Urothelium cell line (cell line): ENCODE measurements around the gene SMPD4.
"Not testable (repeated sequence)": the region's sequence is repeated elsewhere in the genome, so short reads cannot be mapped to it uniquely, and the experiment has no call there.

Source experiments
- DNase-seq: peaks from one replicate; pipeline ENCODE4 v3.0.0; 2011; ENCODE audit warnings: low spot score, mixed read lengths
- FAIRE-seq: peaks from 2 replicates; lab custom pipeline; 2011; peaks lifted over from hg19 to GRCh38; lab: Jason Lieb, UNC

The SMPD4 gene

GRCh38 chr2:130160131-130160530, 21.3 kb downstream of the SMPD4 start:
- DNase-seq (no peak), FAIRE-seq (no peak)

GRCh38 chr2:130159376-130159775, 22.0 kb downstream of the SMPD4 start:
- FAIRE-seq, DNase-seq: not testable (repeated sequence)

- FAIRE-seq = no peak
- DNase-seq = no peak
Observed at GRCh38 chr2:130158631-130159030, 22.8 kb downstream of the SMPD4 start.

- not testable (repeated sequence) for DNase-seq, FAIRE-seq
Observed at GRCh38 chr2:130157825-130158514, 23.4 kb downstream of the SMPD4 start.

- not testable (repeated sequence) for DNase-seq
- FAIRE-seq = peak; percentile 52
Observed at GRCh38 chr2:130157354-130157753, 24.0 kb downstream of the SMPD4 start.

- FAIRE-seq = no peak
- no peak for DNase-seq
Observed at GRCh38 chr2:130156624-130157004, 24.8 kb downstream of the SMPD4 start.

GRCh38 chr2:130155956-130156623, 25.3 kb downstream of the SMPD4 start:
- DNase-seq (peak; percentile 45), FAIRE-seq (peak; percentile 95)

- no peak for DNase-seq
- FAIRE-seq = peak; percentile 44
Observed at GRCh38 chr2:130154773-130155765, 26.3 kb downstream of the SMPD4 start.

GRCh38 chr2:130154423-130154770, 27.0 kb downstream of the SMPD4 start:
- DNase-seq, FAIRE-seq: not testable (repeated sequence)

GRCh38 chr2:130153721-130154422, 27.5 kb downstream of the SMPD4 start:
- DNase-seq = not testable (repeated sequence)
- FAIRE-seq = peak; percentile 88

GRCh38 chr2:130152816-130153595, 28.4 kb downstream of the SMPD4 start:
- FAIRE-seq (no peak), DNase-seq (no peak)

- FAIRE-seq = peak; percentile 78
- DNase-seq = not testable (repeated sequence)
Observed at GRCh38 chr2:130152136-130152815, 29.1 kb downstream of the SMPD4 start.

GRCh38 chr2:130151145-130151512, 30.3 kb downstream of the SMPD4 start:
- not testable (repeated sequence) for DNase-seq

GRCh38 chr2:130150181-130151144, 30.9 kb downstream of the SMPD4 start:
- DNase-seq (no peak), FAIRE-seq (no peak)

More at GRCh38 chr2:130151145-130151512, 30.3 kb downstream of the SMPD4 start:
- not testable (repeated sequence) for FAIRE-seq

GRCh38 chr2:130148515-130148914, 32.9 kb downstream of the SMPD4 start:
- FAIRE-seq, DNase-seq: not testable (repeated sequence)

GRCh38 chr2:130145006-130145414, 36.4 kb downstream of the SMPD4 start, which contains the start of gene CCDC74B:
CCDC74B (minus strand) TSS chr2:130145112; CDS start chr2:130144996, 116 bp downstream.
- not testable (repeated sequence) for DNase-seq, FAIRE-seq

- DNase-seq, FAIRE-seq: not testable (repeated sequence)
Observed at GRCh38 chr2:130143266-130144039, 37.9 kb downstream of the SMPD4 start.
